AG10803 (cell line): ENCODE results near the gene UBE2I.

ENCODE experiments used
- DNase-seq: peaks from one replicate; pipeline ENCODE4 v3.0.0; 2010; ENCODE audit warnings: low read depth
- H3K4me3 ChIP-seq: 2 replicates; pipeline ENCODE4 v1.5.1; 2011; ENCODE audit warnings: mild to moderate bottlenecking, low read length, control low read depth
- TF ChIP-seq, protein P1 (sequence below): conservative IDR thresholded peaks from 2 replicates; pipeline ENCODE4 v1.5.1; 2011; ENCODE audit warnings: mild to moderate bottlenecking, low read length, control low read depth, inconsistent platforms

The UBE2I gene

GRCh38 chr16:1315081-1316032 is 5.9 kb downstream of the UBE2I start:
- TF ChIP-seq, protein P1, sequence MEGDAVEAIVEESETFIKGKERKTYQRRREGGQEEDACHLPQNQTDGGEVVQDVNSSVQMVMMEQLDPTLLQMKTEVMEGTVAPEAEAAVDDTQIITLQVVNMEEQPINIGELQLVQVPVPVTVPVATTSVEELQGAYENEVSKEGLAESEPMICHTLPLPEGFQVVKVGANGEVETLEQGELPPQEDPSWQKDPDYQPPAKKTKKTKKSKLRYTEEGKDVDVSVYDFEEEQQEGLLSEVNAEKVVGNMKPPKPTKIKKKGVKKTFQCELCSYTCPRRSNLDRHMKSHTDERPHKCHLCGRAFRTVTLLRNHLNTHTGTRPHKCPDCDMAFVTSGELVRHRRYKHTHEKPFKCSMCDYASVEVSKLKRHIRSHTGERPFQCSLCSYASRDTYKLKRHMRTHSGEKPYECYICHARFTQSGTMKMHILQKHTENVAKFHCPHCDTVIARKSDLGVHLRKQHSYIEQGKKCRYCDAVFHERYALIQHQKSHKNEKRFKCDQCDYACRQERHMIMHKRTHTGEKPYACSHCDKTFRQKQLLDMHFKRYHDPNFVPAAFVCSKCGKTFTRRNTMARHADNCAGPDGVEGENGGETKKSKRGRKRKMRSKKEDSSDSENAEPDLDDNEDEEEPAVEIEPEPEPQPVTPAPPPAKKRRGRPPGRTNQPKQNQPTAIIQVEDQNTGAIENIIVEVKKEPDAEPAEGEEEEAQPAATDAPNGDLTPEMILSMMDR: no peak
- DNase-seq: no peak
- no peak overlapping the region for H3K4me3 ChIP-seq

DNA sequence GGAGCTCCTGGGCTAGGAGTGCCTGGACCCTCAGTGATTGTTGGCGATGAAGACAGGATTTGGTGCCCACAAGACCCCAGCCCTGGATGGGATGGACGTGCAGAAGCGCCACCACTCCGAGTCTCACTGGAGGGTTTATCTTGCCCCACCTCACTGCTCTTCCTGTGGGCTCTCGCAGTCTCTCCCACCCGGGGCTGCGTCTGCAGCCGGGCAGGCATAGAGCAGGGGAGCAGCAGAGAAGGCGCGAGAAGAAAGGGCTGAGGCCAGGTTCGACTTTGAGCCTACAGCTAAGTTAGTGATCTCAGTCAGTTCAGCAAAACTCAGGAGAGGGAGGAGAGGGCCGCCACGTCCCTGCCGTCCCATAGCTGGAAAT is 6.6 kb downstream of the UBE2I start:
- no peak for DNase-seq
- H3K4me3 ChIP-seq: no peak overlapping the region
- TF ChIP-seq, protein P1: no peak

DNA sequence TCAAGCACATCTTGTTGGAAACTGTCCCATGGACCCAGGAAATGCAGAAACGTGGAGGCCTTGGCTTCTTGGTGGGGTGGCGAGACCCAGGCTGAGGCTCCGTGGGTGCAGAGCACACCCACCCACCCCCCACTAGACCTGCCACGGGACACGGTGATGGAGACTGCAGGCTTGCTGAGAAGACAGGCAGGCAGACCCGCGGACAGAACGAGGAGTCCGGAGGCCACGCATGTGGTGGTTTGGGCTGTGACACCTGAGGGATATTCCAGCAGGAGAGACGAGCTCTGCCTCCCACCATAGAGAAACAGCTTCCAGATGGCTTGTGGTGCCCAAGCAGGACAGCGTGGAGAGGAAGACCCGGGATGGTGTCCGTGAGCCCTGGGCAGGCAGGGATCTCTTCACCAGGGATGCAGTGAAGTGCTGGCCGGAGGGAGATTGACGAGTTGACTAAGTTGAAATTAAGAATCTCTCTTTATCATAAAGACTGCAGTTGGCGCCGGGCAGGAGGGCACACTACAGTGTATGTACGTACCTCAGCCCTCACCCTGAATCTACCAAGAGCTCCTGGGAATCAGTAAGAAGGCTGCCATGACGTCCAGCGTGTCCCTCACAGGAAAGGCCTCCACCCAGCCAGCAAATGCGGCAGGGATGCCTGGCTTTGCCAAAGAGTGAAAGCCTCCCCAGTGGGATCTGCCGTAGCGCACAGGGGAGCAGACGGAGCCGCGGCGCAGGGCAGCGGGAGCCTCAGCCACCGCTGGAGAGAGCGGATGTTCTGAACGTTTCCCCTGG is 8.2 kb downstream of the UBE2I start:
- TF ChIP-seq, protein P1: no peak
- H3K4me3 ChIP-seq: no peak overlapping the region
- no peak for DNase-seq

DNA sequence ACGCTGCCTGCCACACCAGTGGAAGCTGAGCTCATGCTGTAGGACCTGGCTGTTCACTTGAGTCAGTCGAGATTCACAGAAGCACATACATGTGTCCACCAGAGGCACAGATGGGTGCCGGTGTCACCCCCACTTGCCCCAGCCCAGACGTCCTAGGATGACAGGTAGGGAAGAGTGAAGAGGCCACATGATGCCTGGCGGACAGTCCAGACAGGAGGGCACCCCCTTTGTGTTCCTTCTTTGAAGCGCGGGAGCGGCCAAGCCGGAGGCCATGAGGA is 8.8 kb downstream of the UBE2I start:
- TF ChIP-seq, protein P1: no peak
- DNase-seq: no peak
- H3K4me3 ChIP-seq: no peak overlapping the region

GRCh38 chr16:1319041-1319440 is 9.6 kb downstream of the UBE2I start:
- H3K4me3 ChIP-seq: no peak overlapping the region
- TF ChIP-seq, protein P1: no peak
- DNase-seq: no peak

DNA sequence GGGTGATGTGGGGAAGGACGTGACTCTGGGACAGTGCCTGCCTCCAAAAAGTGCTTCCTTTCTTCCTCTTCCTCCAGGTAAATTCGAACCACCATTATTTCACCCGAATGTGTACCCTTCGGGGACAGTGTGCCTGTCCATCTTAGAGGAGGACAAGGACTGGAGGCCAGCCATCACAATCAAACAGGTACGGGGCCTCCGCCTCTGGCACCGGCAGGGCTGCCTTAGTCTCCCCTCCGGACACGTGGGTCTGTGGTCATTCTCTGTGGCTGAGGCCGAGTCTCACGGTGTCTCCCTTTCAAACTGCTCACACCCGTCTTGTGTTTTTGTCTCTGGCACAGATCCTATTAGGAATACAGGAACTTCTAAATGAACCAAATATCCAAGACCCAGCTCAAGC is 10.7 kb downstream of the UBE2I start:
- H3K4me3 ChIP-seq: no peak overlapping the region
- no peak for DNase-seq
- TF ChIP-seq, protein P1: no peak
